OCI-LY3 (cell line): ENCODE results near the gene EPHB2.
"Not testable (repeated sequence)": the region's sequence is repeated elsewhere in the genome, so short reads cannot be mapped to it uniquely, and the experiment has no call there.

Source experiments
- H2AFZ ChIP-seq: fragments of 200-600, 300-600 bp; shearing (Covaris generic); 2 replicates; pipeline ENCODE4 v1.6.0; 2014; ENCODE audit warnings: antibody characterized with exemption, low read depth, low read length
- H3K27ac ChIP-seq: fragments of 200-600, 300-600 bp; sonication (generic); 2 replicates; pipeline ENCODE4 v1.5.1; 2014; ENCODE audit warnings: mild to moderate bottlenecking, low read length, moderate library complexity, mixed read lengths
- H3K27me3 ChIP-seq: fragments of 200-600, 300-600 bp; sonication (generic); 2 replicates; pipeline ENCODE4 v1.6.1; 2014; ENCODE audit warnings: low read depth, low read length, mixed read lengths
- H3K36me3 ChIP-seq: fragments of 200-600, 300-600 bp; sonication (generic); replicated peaks from 2 replicates; pipeline ENCODE3; 2014; ENCODE audit warnings: low read depth, low read length, mixed read lengths
- H3K4me1 ChIP-seq: fragments of 300-600, 200-600 bp; sonication (generic); 2 replicates; pipeline ENCODE4 v1.6.1; 2014; ENCODE audit warnings: low read length, mixed read lengths
- H3K4me2 ChIP-seq: fragments of 200-600, 300-600 bp; sonication (generic); 2 replicates; pipeline ENCODE4 v1.6.1; 2014; ENCODE audit warnings: low read length, mixed read lengths
- H3K4me3 ChIP-seq: fragments of 300-600, 200-600 bp; sonication (generic); 2 replicates; pipeline ENCODE4 v1.5.1; 2014; ENCODE audit warnings: antibody characterized with exemption, mild to moderate bottlenecking, low read length, moderate library complexity
- H3K79me2 ChIP-seq: fragments of 300-600, 200-600 bp; shearing (Covaris generic); 2 replicates; pipeline ENCODE4 v1.6.1; 2014; ENCODE audit warnings: mild to moderate bottlenecking, low read length, mixed read lengths
- H3K9ac ChIP-seq: fragments of 300-600, 200-600 bp; shearing (Covaris generic); 2 replicates; pipeline ENCODE4 v1.6.0; 2014; ENCODE audit warnings: mild to moderate bottlenecking, low read length, moderate library complexity
- H3K9me3 ChIP-seq: fragments of 200-600, 300-600 bp; shearing (Covaris generic); 2 replicates; pipeline ENCODE4 v1.6.1; 2014; ENCODE audit warnings: low read length, mixed read lengths; ENCODE audit not compliant: insufficient read depth
- H4K20me1 ChIP-seq: fragments of 200-600, 300-600 bp; sonication (generic); 2 replicates; pipeline ENCODE4 v1.6.1; 2016; ENCODE audit warnings: low read length, mixed read lengths; ENCODE audit not compliant: insufficient read depth
- CTCF ChIP-seq: fragments of 200-600, 300-600 bp; sonication (generic); IDR thresholded peaks from 2 replicates; pipeline ENCODE4 v1.5.1; 2014; ENCODE audit warnings: antibody characterized with exemption, low read length, low read depth
- EZH2phosphoT487 ChIP-seq: fragments of 200-600 bp; shearing (Covaris generic); IDR thresholded peaks from 2 replicates; pipeline ENCODE4 v1.6.1; 2018; ENCODE audit warnings: antibody characterized with exemption, mixed run types, low read depth

EPHB2 gene

DNA sequence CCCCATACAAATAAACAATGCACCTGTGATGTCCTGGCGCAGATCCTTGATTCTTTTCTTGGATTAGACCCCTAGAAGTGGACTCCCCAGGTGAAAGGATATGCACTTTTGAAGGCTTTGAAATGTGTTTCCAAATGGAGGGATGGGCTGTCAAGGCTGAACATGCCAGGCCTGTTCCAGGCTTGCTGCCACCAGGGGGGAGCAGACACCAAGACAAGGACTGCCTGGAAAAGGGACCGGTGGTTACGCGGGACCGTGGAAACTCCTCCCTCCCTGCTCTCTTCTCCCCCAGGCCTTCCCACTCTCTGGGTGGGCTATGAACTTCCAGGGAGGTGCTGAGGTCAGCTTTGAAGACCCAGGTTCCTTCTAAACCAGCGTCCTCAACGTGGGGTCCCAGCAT is 44.9 kb upstream of the EPHB2 start:
- TF ChIP-seq CTCF = peak; percentile 39
- no peak for TF ChIP-seq EZH2phosphoT487
- no peaks in the 10 kb centered on the region for H3K79me2 ChIP-seq

DNA sequence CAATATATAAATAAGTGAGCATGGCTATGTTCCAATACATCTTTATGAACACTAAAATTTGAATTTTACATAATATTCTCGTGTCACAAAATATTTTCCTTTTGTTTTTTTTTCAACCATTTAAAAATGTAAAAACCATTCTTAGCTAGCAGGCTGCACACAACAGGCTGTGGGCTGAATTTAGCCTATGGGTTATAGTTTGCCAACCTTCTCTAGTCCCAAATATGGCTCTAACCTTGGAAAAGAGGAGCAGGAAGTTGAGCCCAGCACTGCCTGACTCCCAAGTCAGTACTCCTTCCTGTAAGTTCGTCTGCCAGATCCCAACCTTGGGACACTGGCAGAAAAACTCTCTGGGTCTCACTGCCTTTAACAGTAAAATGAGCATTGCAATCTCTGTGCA is 44.2 kb upstream of the EPHB2 start:
- Histone ChIP-seq H3K4me3 (no peak overlapping the region), H3K9me3 (no peaks in the 10 kb centered on the region), H3K79me2 (no peaks in the 10 kb centered on the region), H2AFZ (no peak overlapping the region), H3K4me2 (no peak overlapping the region), H4K20me1 (no peaks in the 10 kb centered on the region), H3K36me3 (no peaks in the 10 kb centered on the region), H3K27me3 (peaks cover 22% of the 10 kb centered on the region), H3K27ac (no peak overlapping the region), H3K9ac (no peak overlapping the region), H3K4me1 (no peaks in the 10 kb centered on the region)
- no peak for TF ChIP-seq EZH2phosphoT487
- TF ChIP-seq CTCF = no peak

More for the DNA sequence above, 44.9 kb upstream of the EPHB2 start:
- no peaks in the 10 kb centered on the region for H3K9me3 ChIP-seq
- no peak overlapping the region for H3K4me2 ChIP-seq
- H3K27ac ChIP-seq = no peak overlapping the region
- no peaks in the 10 kb centered on the region for H4K20me1 ChIP-seq
- H3K36me3 ChIP-seq = no peaks in the 10 kb centered on the region
- no peak overlapping the region for H3K9ac ChIP-seq
- H3K27me3 ChIP-seq = peaks cover 18% of the 10 kb centered on the region; the same call in 1 of the 2 replicates
- no peaks in the 10 kb centered on the region for H3K4me1 ChIP-seq
- H3K4me3 ChIP-seq = no peak overlapping the region
- no peak overlapping the region for H2AFZ ChIP-seq

- H3K27me3 ChIP-seq = peaks cover 39% of the 10 kb centered on the region
- H2AFZ ChIP-seq = not testable (repeated sequence)
Observed at GRCh38 chr1:22668840-22669239, 41.8 kb upstream of the EPHB2 start.

DNA sequence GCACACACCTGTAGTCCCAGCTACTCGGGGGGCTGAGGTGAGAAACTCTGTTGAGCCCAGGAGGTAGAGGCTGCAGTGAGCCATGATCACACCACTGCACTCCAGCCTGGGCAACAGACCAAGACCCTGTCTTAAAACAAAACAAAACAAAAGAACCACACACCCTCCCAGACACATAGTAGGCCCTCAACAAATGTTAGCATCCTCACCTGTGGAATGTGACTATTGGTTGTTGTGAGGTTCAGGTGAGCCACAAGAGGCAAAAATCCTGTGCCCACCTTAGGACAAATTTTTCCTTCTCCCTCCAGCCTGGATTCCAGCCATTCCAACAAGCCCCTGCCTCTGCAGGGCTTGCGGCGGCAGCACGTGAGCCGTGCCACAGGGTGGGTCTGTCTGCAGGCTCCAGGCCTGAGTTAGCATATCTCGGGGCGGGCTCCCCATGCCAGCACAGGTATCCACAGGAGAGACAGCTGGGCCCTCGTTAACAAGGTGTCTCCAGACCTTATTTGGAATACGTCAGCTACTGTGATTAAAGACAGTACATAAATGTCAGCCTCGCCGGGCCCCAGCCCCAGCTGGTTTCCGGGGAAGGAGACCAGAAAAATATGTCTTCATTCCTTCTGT is 40.2 kb upstream of the EPHB2 start:
- Histone ChIP-seq H3K27me3 (peaks cover 39% of the 10 kb centered on the region), H2AFZ (no peak overlapping the region), H3K9ac (no peak overlapping the region), H3K9me3 (no peaks in the 10 kb centered on the region), H3K4me3 (no peak overlapping the region), H4K20me1 (no peaks in the 10 kb centered on the region), H3K4me2 (no peak overlapping the region), H3K36me3 (no peaks in the 10 kb centered on the region), H3K79me2 (no peaks in the 10 kb centered on the region), H3K27ac (no peak overlapping the region), H3K4me1 (peaks cover 4% of the 10 kb centered on the region; the same call in 1 of the 2 replicates)
- no peak for TF ChIP-seq CTCF
- no peak for TF ChIP-seq EZH2phosphoT487

More at GRCh38 chr1:22668840-22669239, 41.8 kb upstream of the EPHB2 start:
- H3K4me3 ChIP-seq, H3K27ac ChIP-seq, H4K20me1 ChIP-seq, H3K9ac ChIP-seq, H3K9me3 ChIP-seq, H3K36me3 ChIP-seq, H3K4me2 ChIP-seq, H3K79me2 ChIP-seq, H3K4me1 ChIP-seq: not testable (repeated sequence)
